ENCODE measurements around the gene TJP3.

- TF ChIP-seq CTCF (IDR thresholded peaks at IDR 0.05): no peak
- no peak for TF ChIP-seq POLR2A (IDR thresholded peaks at IDR 0.05)
These were observed 51.5 kb downstream of the TJP3 start for GRCh38 chr19:3759482-3760254.
